H1 (cell line): Measurements from ENCODE around the gene TLX1. TPM values are rescaled to one million over a fixed set of nuclear protein-coding genes. Genes with fewer than 3 reads are reported as not detected.

Experiments used
- CTCF ChIA-PET: fragments of 300-600 bp; sonication (Branson Sonifier 250); formaldehyde crosslinking; loops from one replicate; lab custom pipeline; 2021; ENCODE audit not compliant: partially characterized antibody; lab: Charles Lee
- POLR2A ChIA-PET: fragments of 300-600 bp; sonication (Branson Sonifier 250); formaldehyde crosslinking; loops from one replicate; lab custom pipeline; 2021; ENCODE audit warnings: inconsistent platforms; ENCODE audit not compliant: partially characterized antibody; lab: Charles Lee
- DNase-seq, 2 experiments: peaks; one replicate each; pipeline versions ENCODE4 v3.0.0 to v3.0.0-alpha.2; 2010 to 2022; ENCODE audit warnings: low spot score in 2 of 2, low read depth in 1 of 2, mixed read lengths in 1 of 2
- FAIRE-seq: peaks from 2 replicates; lab custom pipeline; 2011; peaks lifted over from hg19 to GRCh38; lab: Jason Lieb, UNC
- H2AFZ ChIP-seq: 2 replicates; pipeline ENCODE4 v1.8.1; 2012; ENCODE audit warnings: low read length, inconsistent platforms
- H2AK5ac ChIP-seq: 2 replicates; pipeline ENCODE4 v1.6.1; 2013; ENCODE audit warnings: low read depth, low read length
- H2BK120ac ChIP-seq: replicated peaks from 2 replicates; pipeline ENCODE3; 2013; ENCODE audit warnings: low read depth, low read length, inconsistent platforms
- H2BK12ac ChIP-seq: 2 replicates; pipeline ENCODE4 v1.6.1; 2013; ENCODE audit warnings: low read depth, low read length
- H2BK15ac ChIP-seq: 2 replicates; pipeline ENCODE4 v1.6.1; 2013; ENCODE audit warnings: low read length
- H2BK20ac ChIP-seq: 2 replicates; pipeline ENCODE4 v1.6.1; 2013; ENCODE audit warnings: low read length
- H2BK5ac ChIP-seq: 2 replicates; pipeline ENCODE4 v1.6.1; 2013; ENCODE audit warnings: low read depth, low read length
- H3K14ac ChIP-seq: 2 replicates; pipeline ENCODE4 v1.6.1; 2013; ENCODE audit warnings: inconsistent platforms; ENCODE audit not compliant: insufficient read length
- H3K18ac ChIP-seq: 2 replicates; pipeline ENCODE4 v1.6.1; 2013; ENCODE audit warnings: low read length; ENCODE audit errors: extremely low read depth
- H3K23ac ChIP-seq: 2 replicates; pipeline ENCODE4 v1.6.1; 2013; ENCODE audit warnings: inconsistent platforms; ENCODE audit not compliant: insufficient read length
- H3K23me2 ChIP-seq: 2 replicates; pipeline ENCODE4 v1.6.1; 2013; ENCODE audit warnings: low read depth, low read length
- H3K27ac ChIP-seq: 2 replicates; pipeline ENCODE4 v1.6.1; 2011; ENCODE audit warnings: low read depth, low read length, inconsistent platforms
- H3K27me3 ChIP-seq, 4 experiments: replicated peaks in 1 of 4; 1 replicate in 1 of 4; 2 replicates in 3 of 4; pipeline versions ENCODE4 v1.6.1 to v1.8.1; 2011 to 2013; ENCODE audit warnings: low read length in 3 of 4, mild to moderate bottlenecking in 3 of 4, inconsistent platforms in 2 of 4, mixed read lengths in 2 of 4, moderate library complexity in 1 of 4; ENCODE audit not compliant: control insufficient read depth in 3 of 4, insufficient read depth in 3 of 4; ENCODE audit errors: extremely low read depth in 1 of 4
- H3K36me3 ChIP-seq, 4 experiments: 2 replicates each; pipeline versions ENCODE4 v1.6.1 to v1.8.1; 2011 to 2013; ENCODE audit warnings: mild to moderate bottlenecking in 4 of 4, low read length in 3 of 4, moderate library complexity in 2 of 4, control low read depth in 1 of 4, inconsistent platforms in 1 of 4; ENCODE audit not compliant: insufficient read depth in 4 of 4, control insufficient read depth in 2 of 4
- H3K4ac ChIP-seq: replicated peaks from 2 replicates; pipeline ENCODE3; 2013; ENCODE audit warnings: low read length, low read depth, mixed read lengths, inconsistent platforms; ENCODE audit not compliant: insufficient read length
- H3K4me1 ChIP-seq, 4 experiments: replicated peaks in 1 of 4; 1 replicate in 1 of 4; 2 replicates in 3 of 4; pipeline versions ENCODE4 v1.6.1 to v1.8.1; 2011 to 2013; ENCODE audit warnings: low read length in 3 of 4, inconsistent platforms in 2 of 4, mixed read lengths in 1 of 4; ENCODE audit not compliant: insufficient read depth in 4 of 4, control insufficient read depth in 3 of 4
- H3K4me2 ChIP-seq, 2 experiments: 2 replicates each; pipeline versions ENCODE4 v1.6.1 to v1.8.1; 2011 to 2013; ENCODE audit warnings: low read depth in 2 of 2, low read length in 2 of 2, control low read depth in 1 of 2, inconsistent platforms in 1 of 2, mild to moderate bottlenecking in 1 of 2; ENCODE audit not compliant: insufficient read depth in 1 of 2
- H3K4me3 ChIP-seq, 4 experiments: fragments of 200-600, 300-600 bp in 1 of 4; sonication (generic), shearing (Covaris generic), sonication (Bioruptor Twin) in 1 of 4; 2 replicates each; pipeline versions ENCODE4 v1.5.1 to v1.8.1; 2011 to 2016; ENCODE audit warnings: low read length in 4 of 4, low read depth in 3 of 4, control low read depth in 2 of 4, inconsistent platforms in 2 of 4, mild to moderate bottlenecking in 2 of 4, mixed read lengths in 1 of 4, moderate library complexity in 1 of 4; ENCODE audit not compliant: insufficient read depth in 2 of 4; ENCODE audit errors: extremely low read depth in 1 of 4
- H3K56ac ChIP-seq: replicated peaks from 2 replicates; pipeline ENCODE3; 2013; ENCODE audit warnings: low read depth, mild to moderate bottlenecking, mixed read lengths, low read length, inconsistent platforms; ENCODE audit not compliant: insufficient read length
- H3K79me1 ChIP-seq: 2 replicates; pipeline ENCODE4 v1.6.1; 2013; ENCODE audit warnings: low read depth, low read length, control low read depth
- H3K79me2 ChIP-seq, 2 experiments: 2 replicates each; pipeline versions ENCODE4 v1.6.1 to v1.8.1; 2012 to 2013; ENCODE audit warnings: low read length in 2 of 2, mild to moderate bottlenecking in 2 of 2, inconsistent platforms in 1 of 2; ENCODE audit not compliant: insufficient read depth in 2 of 2, control insufficient read depth in 1 of 2
- H3K9ac ChIP-seq, 4 experiments: replicated peaks in 1 of 4; 1 replicate in 1 of 4; 2 replicates in 3 of 4; pipeline versions ENCODE4 v1.6.1 to v1.8.1; 2011 to 2013; ENCODE audit warnings: low read depth in 3 of 4, low read length in 3 of 4, control low read depth in 2 of 4, mild to moderate bottlenecking in 2 of 4, moderate library complexity in 2 of 4, inconsistent platforms in 1 of 4; ENCODE audit errors: extremely low read depth in 1 of 4
- H3K9me3 ChIP-seq, 2 experiments: 2 replicates each; pipeline versions ENCODE4 v1.6.1 to v1.8.1; 2012 to 2013; ENCODE audit warnings: mild to moderate bottlenecking in 2 of 2, moderate library complexity in 2 of 2, control low read depth in 1 of 2, inconsistent platforms in 1 of 2, low read depth in 1 of 2, low read length in 1 of 2, mixed read lengths in 1 of 2; ENCODE audit not compliant: insufficient read depth in 2 of 2
- H4K20me1 ChIP-seq, 2 experiments: replicated peaks in 1 of 2; 2 replicates each; pipeline versions ENCODE3 to v1.8.1; 2011 to 2013; ENCODE audit warnings: inconsistent platforms in 2 of 2, low read length in 2 of 2, mild to moderate bottlenecking in 1 of 2; ENCODE audit not compliant: insufficient read depth in 2 of 2, control insufficient read depth in 1 of 2
- H4K5ac ChIP-seq: 2 replicates; pipeline ENCODE4 v1.6.1; 2013; ENCODE audit warnings: low read length, low read depth, mixed read lengths, inconsistent platforms; ENCODE audit not compliant: insufficient read length
- H4K8ac ChIP-seq: 2 replicates; pipeline ENCODE4 v1.8.0; 2013; ENCODE audit warnings: mild to moderate bottlenecking, moderate library complexity, low read length, inconsistent platforms; ENCODE audit not compliant: insufficient read depth; ENCODE audit errors: extremely low read depth
- H4K91ac ChIP-seq: replicated peaks from 2 replicates; pipeline ENCODE3; 2013; ENCODE audit warnings: low read length, mixed read lengths, inconsistent platforms; ENCODE audit not compliant: insufficient read length
- ATF3 ChIP-seq: IDR thresholded peaks from 2 replicates; pipeline ENCODE4 v1.6.1; 2011; ENCODE audit warnings: low read depth, mild to moderate bottlenecking, low read length; ENCODE audit not compliant: insufficient read depth
- BRCA1 ChIP-seq: IDR thresholded peaks from 2 replicates; pipeline ENCODE4 v1.6.1; 2012; ENCODE audit warnings: low read depth, low read length, improper control_type of control experiment
- CBX8 ChIP-seq: fragments of 300-800, 300-1000 bp; sonication (generic); IDR thresholded peaks from 2 replicates; pipeline ENCODE4 v1.7.1; 2016; ENCODE audit warnings: low read depth, low read length, borderline replicate concordance
- KDM5A ChIP-seq: fragments of 200-600 bp; IDR thresholded peaks from 2 replicates; pipeline ENCODE4 v1.7.1; 2012; ENCODE audit warnings: mild to moderate bottlenecking, low read length, inconsistent platforms, mixed read lengths
- POU5F1 ChIP-seq: IDR thresholded peaks from 2 replicates; pipeline ENCODE4 v1.6.1; 2011; ENCODE audit warnings: low read depth, mild to moderate bottlenecking, low read length, moderate library complexity
- SP4 ChIP-seq: IDR thresholded peaks from 2 replicates; pipeline ENCODE4 v1.6.1; 2012; ENCODE audit warnings: low read length, inconsistent platforms
- YY1 ChIP-seq: IDR thresholded peaks from 2 replicates; pipeline ENCODE4 v1.6.1; 2011; ENCODE audit warnings: low read depth, mild to moderate bottlenecking, low read length
- ZNF274 ChIP-seq: IDR thresholded peaks from 2 replicates; pipeline ENCODE4 v1.7.0; 2012; ENCODE audit warnings: low read length, borderline replicate concordance; ENCODE audit errors: extremely low read depth
- WGBS, 2 experiments: shearing (Covaris generic) in 1 of 2; methylation state at CpG; one replicate each; pipeline versions ENCODE4 v1.1.6 to v1.1.7; 2013 to 2015; ENCODE audit warnings: low lambda C conversion rate in 2 of 2, mixed read lengths in 2 of 2, inconsistent platforms in 1 of 2, low coverage in 1 of 2, missing lambda C conversion rate in 1 of 2; ENCODE audit not compliant: insufficient replicate concordance in 2 of 2, insufficient coverage in 1 of 2, insufficient read length in 1 of 2; ENCODE audit errors: extremely low coverage in 1 of 2, missing lambda C conversion rate in 1 of 2; 5-methylcytosine and 5-hydroxymethylcytosine counted together
- polyA plus RNA-seq, 7 experiments: library from polyadenylated mRNA; depleted of rRNA in 3 of 7; stranded (reverse) in 5 of 7; unstranded in 2 of 7; fragments of >200 nt in 5 of 7; fragments of 200-250 nt in 2 of 7; gene quantifications; 1 replicate in 5 of 7; 2 replicates in 1 of 7; 4 replicates in 1 of 7; pipeline versions ENCODE4 v1.2.1 to v1.2.3, GENCODE V29; 2011 to 2013; ENCODE audit warnings: missing spikeins in 2 of 7, mixed read lengths in 2 of 7
- total RNA-seq: library from RNA; stranded (reverse); fragmentation: NEBNext Ultra II Directional; extraction: Animal tissue kit (Norgen Biotek cat#: 25700); gene quantifications from 2 replicates; pipeline ENCODE4 v1.2.1, GENCODE V29; 2021

The TLX1 gene
- total and polyA plus RNA-seq, 2 of the 8 experiments (the other 6 are each of a cell fraction or from before 2014, with no cell fraction given) = not detected

GRCh38 chr10:101120520-101120883 lies 10.6 kb upstream of the TLX1 start:
- no peak overlapping the region for H2BK120ac ChIP-seq
- 78% methylated on average over 2 of the region's 2 CpGs; no CpG with 5 or more reads in 1 of the 2 experiments for WGBS, 2 experiments
- no peak overlapping the region for H2AK5ac ChIP-seq
- POLR2A ChIA-PET = no interaction called here
- no peak overlapping the region for H4K5ac ChIP-seq
- peaks cover 0 to 3% (median 0%) of the 10 kb centered on the region in 4 experiments; a peak in 1 of 8 replicates for H3K36me3 ChIP-seq
- H3K23me2 ChIP-seq = peaks cover 2% of the 10 kb centered on the region; the same call in 1 of the 2 replicates
- peak overlapping the region in 1 of 4 experiments; percentile 53; a peak in 3 of 8 replicates for H3K4me3 ChIP-seq
- H2BK12ac ChIP-seq = no peak overlapping the region
- H3K18ac ChIP-seq = no peak overlapping the region
- no peak for FAIRE-seq
- no peaks in the 10 kb centered on the region for H3K9me3 ChIP-seq
- no peak overlapping the region for H3K27ac ChIP-seq
- no peak overlapping the region for H3K14ac ChIP-seq
- peaks cover 8 to 12% of the 10 kb centered on the region in 2 experiments for H4K20me1 ChIP-seq
- no peak overlapping the region for H3K56ac ChIP-seq
- no peaks in the 10 kb centered on the region for H3K79me2 ChIP-seq
- H2BK20ac ChIP-seq = no peak overlapping the region
- TF ChIP-seq SP4 = no peak
- TF ChIP-seq CBX8 = no peak
- no peak for TF ChIP-seq ATF3
- TF ChIP-seq ZNF274 = no peak
- TF ChIP-seq BRCA1 = no peak
- TF ChIP-seq YY1 = no peak
- TF ChIP-seq POU5F1 = no peak
- no peak for TF ChIP-seq KDM5A
- DNase-seq = no peak
- H2BK5ac ChIP-seq = no peak overlapping the region
- no peak overlapping the region for H3K9ac ChIP-seq
- peaks cover 0 to 9% (median 5%) of the 10 kb centered on the region in 4 experiments; a peak in 5 of 7 replicates for H3K4me1 ChIP-seq
- CTCF ChIA-PET = interaction anchor here (1.0 to 3.8 kb wide), 3 partner anchors 12 to 70 kb away, joined by 3 to 20 read pairs (median 20); partner anchors contain the start of gene TLX1
- H3K4me2 ChIP-seq = peak overlapping the region; percentile 70 to 76; a peak in 2 of 4 replicates
- no peak overlapping the region for H4K91ac ChIP-seq
- no peak overlapping the region for H4K8ac ChIP-seq
- no peak overlapping the region for H3K23ac ChIP-seq
- peaks cover 69 to 78% (median 75%) of the 10 kb centered on the region in 4 experiments for H3K27me3 ChIP-seq
- H2BK15ac ChIP-seq = no peak overlapping the region
- H3K79me1 ChIP-seq = peaks cover 3% of the 10 kb centered on the region; the same call in 1 of the 2 replicates
- H3K4ac ChIP-seq = no peak overlapping the region
- H2AFZ ChIP-seq = no peak overlapping the region
